Measurements from ENCODE around the gene OTC. TPM values are rescaled to one million over a fixed set of nuclear protein-coding genes. Genes with fewer than 3 reads are reported as not detected.

The OTC gene
- total RNA-seq (ENCODE audit: insufficient read depth, low replicate concordance): not detected

DNA sequence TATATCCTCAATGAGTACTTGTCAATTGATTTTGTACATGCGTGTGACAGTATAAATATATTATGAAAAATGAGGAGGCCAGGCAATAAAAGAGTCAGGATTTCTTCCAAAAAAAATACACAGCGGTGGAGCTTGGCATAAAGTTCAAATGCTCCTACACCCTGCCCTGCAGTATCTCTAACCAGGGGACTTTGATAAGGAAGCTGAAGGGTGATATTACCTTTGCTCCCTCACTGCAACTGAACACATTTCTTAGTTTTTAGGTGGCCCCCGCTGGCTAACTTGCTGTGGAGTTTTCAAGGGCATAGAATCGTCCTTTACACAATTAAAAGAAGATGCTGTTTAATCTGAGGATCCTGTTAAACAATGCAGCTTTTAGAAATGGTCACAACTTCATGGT lies at the start of gene OTC:
TSS of gene OTC (plus strand) at position 243 of the 400 bp plus-strand sequence. CDS start at position 336, 93 bp downstream.
- no peak for DNase-seq (ENCODE audit: low spot score)

DNA sequence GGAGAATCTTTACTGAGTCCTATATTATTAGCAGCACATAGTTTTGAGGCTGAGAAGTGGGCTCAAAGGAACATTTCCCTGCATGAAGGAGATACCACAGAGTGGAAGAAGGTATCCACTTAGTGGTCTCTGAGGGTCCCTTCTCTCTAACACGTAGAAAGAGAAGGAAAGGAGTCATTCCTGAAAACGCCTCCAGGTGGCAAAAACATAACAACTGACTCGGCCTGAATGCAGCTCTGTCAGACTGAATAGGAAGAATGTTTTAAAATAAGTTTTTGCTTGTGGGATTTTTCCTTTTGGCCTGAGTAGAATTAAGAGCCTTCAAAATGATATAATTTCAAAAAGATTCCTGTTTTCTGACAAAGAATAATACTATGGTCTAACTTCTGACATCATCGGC lies 48.4 kb upstream of the OTC start:
- no peak for DNase-seq (ENCODE audit: low spot score)

DNA sequence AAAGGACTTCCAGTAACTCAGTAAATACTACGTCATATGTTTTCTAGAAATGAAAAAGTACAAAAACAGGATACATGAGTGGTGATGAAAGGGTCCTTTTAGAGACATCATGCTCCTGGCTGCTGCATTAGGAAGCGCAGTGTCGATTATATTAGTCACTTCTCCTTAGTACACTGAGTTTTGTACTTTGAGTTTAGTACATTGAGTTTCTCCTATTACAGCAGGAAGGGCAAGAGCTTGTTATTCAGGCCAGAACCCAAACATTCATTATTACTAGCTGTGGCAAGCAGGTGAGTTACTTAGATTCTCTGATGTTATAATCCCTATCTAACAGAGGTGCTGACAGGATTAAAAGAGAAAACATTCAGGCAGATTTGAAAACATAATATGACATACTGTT lies 46.4 kb upstream of the OTC start:
- DNase-seq (ENCODE audit: low spot score): no peak

DNA sequence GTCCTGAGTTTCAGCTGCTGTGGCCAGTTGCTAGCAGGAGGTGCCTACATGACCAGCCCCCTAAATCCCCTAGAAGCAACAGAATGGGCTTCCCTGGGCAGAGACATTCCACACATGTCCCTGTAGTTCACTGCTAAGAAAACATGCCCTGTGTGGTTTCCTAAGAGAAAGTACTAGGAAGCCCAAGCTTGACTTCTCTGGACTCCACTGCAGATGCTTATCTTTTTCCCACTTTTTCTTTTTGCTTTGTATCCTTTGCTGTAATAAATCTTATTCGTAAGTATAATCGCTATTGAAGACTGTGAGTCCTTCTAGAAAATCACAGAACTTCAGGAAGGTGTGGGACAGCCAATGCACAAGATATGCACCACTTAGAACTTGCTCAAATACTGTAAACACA lies 40.7 kb upstream of the OTC start:
- DNase-seq (ENCODE audit: low spot score): no peak

DNA sequence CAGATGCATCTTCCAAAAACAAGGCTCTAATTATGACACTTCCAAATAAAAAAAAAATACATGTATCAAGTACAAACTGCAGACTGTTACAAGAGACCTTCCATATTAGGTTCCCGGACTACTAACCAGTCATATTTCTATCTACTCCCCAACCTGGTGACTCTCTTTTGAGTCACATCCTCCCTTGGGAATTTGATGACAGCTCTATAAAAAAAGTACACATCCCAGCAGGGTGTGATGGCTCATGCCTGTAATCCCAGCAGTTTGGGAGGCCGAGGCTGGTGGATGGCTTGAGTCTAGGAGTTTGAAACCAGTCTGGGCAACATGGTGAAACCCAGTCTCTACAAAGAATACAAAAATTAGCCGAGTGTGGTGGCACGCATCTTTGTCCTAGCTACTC lies 40.0 kb upstream of the OTC start:
- DNase-seq (ENCODE audit: low spot score): no peak

DNA sequence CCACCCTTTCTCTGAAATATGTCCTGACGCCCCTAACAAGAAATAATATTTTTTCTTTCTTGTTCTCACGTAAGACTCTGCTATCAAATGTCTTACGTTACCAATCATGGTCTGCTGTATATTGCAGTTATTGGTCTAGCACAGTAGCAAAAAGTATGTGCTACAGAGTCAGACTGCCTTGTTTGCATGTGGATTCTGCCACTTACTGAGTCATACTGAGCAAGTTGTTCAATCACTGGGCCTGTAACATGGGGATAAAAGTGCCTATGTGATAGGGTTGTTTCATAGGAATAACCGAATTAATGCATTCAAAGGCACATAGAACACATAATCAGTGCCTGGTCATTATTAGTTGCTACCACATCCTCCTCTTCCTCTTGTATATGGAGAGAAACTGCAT lies 39.2 kb upstream of the OTC start:
- no peak for DNase-seq (ENCODE audit: low spot score)

DNA sequence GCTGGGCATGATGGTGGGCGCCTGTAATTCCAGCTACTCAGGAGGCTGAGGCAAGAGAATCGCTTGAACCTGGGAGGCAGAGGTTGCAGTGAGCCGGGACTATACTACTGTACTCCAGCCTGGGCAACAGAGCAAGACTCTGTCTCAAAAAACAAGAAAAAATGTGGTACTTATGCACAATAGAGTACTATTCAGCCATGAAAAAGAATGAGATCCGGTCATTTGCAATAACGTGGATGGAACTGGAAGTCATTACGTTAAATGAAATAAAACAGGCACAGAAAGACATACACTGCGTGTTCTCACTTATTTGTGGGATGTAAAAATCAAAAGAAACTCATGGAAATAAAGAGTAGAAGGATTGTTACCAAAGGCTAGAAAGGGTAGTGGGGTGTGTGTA lies 37.2 kb upstream of the OTC start:
- DNase-seq (ENCODE audit: low spot score): no peak

DNA sequence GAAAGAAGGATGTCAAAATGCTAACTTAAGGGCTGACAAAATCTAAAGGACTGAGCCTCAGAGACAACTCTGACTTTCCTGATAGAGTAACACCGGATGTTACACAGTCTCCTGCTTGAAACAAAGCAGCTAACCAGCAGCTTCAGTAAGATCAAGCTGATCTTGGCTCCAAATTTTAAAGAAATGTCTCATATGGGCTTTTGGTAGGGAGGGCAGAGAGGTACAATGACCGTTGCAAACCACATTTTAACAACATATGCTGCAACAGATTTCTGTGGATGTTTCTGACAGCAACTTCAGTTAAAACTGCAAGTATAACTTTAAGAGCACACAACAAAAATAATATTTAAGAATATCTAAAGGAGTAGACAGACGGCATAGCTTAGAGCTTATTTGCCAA lies 34.2 kb upstream of the OTC start:
- DNase-seq (ENCODE audit: low spot score): no peak

DNA sequence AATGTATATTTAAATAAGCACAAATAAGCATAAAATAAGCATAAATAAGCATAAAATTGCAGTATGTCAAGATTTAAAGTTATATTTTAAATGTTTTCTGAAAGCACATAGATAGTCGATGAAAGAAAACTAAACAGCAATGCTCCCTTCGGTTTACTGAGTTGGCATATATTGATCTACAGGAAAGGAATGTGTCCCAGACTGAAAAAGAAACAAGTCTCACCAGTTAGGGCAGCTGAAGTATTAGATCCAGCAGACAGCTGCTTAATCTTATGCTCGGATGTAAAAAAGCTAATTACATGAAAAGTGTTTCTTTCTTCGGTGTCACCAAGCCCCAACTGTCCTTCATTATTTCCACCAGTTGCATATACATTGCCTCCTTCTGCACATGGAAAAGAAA lies 33.8 kb upstream of the OTC start:
- DNase-seq (ENCODE audit: low spot score): no peak

DNA sequence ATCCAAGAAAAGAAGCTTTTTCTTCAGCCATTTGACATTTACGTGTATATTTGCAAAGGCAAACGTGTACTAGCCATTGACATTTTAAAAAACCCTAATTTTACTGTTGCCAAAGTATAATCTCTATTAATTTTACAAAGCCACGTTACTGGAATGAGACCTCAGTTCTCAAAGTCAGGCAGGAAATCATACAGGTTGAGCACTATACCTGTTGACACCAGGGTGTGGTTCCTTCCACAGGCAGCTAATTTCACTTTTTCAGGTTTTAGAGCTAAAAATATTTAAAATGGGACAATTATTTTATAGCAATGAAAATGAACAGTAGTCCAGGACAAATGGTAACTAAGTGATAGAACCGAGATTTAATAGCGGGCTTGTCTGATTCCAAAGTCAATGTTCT lies 31.6 kb upstream of the OTC start:
- DNase-seq (ENCODE audit: low spot score): no peak

DNA sequence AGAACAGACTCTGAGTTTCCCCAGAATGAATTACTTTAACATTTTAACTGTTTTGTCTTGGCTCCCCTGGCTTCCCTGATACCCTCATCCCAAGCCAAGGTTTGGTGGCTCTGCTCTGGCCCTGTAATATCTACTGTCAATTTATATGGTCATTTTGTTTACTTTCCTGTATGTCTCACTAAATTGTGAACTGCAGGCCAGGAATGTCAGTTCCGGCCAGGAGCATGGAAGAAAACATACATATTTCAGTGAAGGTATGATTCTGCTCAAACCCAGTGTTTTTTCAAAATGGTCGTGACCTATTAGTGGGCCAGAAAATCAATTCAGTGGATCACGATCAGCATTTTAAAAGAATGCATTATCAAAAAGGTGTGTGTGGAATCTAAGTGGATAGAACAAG lies 26.3 kb upstream of the OTC start:
- DNase-seq (ENCODE audit: low spot score): no peak

DNA sequence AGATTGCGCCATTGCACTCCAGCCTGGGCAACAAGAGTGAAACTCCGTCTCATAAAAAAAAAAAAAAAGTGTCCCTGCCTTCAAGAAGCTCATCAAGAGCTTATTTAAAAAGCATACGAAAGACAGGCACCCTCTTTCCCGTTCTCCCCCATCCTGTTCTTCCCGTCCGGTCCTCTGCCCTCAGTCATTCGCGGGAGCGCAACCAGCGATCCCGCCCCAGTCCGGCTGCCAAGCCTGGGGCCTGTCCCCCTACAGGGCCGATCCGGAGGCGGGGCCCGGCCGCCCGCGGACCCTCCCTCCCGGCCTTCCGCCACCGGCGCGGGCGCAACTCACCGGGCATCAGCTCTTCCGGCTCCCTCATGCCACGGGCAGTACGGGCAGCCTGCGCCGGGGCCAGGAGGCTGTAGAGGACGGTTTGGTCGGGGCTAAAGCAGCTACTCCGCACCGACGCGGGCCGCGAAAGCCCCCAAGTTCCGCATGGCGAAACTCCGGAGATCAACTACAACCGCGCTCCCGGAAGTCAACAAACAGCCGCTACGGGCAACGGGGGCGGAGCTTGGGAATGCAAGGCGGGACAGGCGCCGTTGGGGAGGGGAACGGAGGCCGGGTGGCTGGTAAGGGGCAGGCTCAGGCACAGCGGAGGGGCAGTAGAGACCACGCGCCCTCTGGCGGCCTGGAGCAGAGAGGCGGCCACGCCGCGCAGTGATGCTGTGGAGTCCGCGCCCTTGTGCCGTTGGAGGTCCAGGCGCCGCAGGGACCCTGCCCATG lies 25.2 kb upstream of the OTC start, which contains the start of gene RPGR:
TSS of gene RPGR (minus strand) at position 503 of the 768 bp plus-strand sequence. CDS start at position 361, 142 bp downstream.
- DNase-seq (ENCODE audit: low spot score): peak; percentile 95

DNA sequence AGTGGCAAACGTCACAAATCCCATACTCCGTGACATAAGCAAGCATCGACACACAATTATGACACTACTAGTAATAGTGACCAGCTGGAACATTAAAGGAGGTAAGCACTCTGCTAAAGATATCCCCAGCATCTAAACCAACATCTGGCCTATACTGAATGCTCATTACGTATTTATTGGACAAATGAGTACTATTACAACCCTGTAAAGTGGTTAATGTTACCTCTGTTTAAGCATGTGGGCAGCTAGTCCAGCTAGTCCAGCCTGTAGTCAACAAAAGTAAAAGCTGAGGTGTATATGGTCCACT lies 24.7 kb upstream of the OTC start:
- no peak for DNase-seq (ENCODE audit: low spot score)

DNA sequence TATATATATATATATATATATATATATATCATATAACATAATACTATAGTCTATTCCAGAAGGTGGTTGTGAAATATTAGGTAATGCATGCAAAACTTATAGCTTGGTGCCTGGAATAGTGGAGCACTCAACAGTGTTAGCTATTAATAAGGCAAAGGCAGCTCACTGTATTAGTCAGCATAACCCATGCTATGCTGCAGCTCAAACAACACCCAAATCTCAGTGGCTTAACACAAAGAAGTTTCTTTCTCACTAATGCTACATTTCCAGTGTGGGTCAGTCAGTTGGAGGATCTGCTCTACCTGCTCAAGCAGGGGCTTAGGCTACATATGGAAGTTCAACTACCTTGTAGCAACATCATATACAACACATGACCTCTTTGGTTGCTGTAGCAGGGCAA lies 19.9 kb upstream of the OTC start:
- no peak for DNase-seq (ENCODE audit: low spot score)

DNA sequence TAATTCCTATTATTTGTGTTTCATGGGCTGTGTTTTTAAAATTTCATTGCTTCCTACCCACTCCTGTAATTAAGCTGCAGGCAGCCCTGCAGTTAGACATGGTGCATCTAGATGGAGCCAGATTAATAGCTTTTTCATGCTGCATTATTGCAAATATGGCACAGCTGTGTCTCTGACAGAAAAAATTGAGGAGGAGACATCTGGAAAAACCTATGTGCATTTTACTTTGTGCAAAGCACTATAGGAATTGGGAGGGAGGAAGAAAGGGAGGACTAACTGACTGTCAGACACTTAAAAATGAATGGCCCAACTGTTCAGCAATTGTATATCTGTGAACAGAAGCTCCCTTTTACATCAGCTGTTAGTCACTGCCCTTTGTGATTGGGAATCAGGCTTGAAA lies 17.0 kb upstream of the OTC start:
- DNase-seq (ENCODE audit: low spot score): no peak

DNA sequence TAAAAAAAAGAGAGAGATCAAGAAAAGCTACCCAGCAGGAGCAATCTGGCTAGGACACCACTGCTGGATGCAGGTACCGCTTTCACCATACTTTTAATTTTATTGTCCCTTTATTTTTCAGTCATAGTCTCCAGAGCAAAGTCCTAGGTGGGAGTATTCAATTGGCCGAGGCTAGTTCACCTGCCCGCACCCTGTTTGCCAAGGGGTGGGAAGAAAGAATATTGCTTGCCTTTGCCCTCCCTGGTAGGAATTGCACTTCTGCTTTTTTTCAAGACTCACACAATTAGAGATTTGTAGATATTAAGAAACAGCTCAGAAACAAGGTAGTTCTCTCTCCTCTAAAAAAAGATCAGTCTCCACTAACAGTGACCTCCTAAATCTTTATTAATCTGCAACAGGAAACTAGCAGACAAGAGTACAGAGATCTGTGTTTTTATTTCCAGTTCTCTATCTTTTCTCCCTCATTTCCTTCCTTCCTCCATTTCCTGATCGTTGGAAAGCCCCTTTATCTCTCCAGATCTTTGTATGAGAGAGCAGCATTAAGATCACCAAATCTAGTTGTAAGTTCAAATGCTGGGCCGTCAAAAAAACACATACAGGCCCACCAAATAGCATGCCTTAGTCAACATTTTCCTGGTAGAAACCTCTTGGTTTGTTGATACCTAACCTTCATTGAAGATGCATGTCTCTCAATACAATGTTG lies 15.7 kb upstream of the OTC start:
- DNase-seq (ENCODE audit: low spot score): no peak

DNA sequence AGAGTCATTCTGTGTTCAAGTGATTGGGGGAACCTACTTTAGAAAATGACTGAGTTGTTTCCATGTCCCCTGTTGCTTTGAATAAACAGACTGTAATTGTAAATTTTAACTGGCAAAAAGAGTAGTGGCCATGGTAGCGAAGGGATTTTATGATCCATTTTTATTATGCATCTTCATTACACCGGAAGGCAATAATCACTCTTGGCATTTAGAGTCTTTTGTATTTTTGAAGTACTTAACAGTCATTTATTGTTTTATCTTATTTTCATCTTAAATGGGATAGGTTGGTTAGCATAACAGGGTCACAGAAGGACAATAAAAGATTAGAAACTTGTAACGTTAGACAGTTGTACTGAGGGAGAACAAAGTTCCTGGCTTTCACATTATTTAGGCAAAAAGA lies 11.0 kb upstream of the OTC start:
- no peak for DNase-seq (ENCODE audit: low spot score)

DNA sequence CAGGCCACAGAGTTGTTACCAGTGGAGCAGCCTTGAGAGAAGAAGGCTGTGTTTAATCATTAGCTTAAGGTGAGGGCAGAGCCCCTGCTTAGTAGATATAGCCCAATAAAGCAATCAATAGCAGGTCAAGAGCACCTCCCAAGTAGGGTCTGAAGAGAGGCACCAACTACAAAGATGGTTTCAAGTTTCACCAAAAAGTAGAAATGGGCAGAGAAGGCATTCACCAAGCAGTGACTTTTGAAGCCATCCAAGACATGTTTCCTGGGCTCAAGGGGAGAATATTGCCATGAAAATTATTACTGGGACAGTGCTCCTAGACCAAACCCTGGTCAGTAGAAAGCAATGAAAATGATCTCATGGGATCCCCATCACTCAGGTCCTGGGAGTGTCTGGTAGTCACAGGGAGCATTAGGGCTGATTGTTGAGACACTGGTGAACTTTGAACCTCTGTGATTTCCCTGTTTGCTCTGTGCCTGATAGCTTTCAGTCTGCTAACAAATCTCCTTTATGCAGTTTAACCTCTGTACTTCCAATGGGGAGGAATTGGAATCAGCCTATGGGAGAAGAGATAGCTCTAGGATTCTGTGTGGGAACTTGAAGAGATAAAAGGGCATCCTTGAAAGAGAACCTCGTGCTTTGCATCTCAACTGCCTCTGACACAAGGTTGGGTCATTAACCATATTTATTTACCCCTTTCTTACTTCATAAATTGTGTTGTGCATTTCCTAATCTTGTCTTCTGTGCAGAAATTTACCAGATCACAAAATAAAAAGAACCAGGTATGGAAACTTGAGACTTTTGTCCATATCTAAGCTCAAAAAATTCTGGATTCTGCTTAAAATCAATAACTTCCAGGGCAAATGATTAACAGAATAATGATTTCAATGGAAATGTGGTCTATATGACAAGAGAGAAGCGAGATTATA lies 9.3 kb upstream of the OTC start:
- no peak for DNase-seq (ENCODE audit: low spot score)

DNA sequence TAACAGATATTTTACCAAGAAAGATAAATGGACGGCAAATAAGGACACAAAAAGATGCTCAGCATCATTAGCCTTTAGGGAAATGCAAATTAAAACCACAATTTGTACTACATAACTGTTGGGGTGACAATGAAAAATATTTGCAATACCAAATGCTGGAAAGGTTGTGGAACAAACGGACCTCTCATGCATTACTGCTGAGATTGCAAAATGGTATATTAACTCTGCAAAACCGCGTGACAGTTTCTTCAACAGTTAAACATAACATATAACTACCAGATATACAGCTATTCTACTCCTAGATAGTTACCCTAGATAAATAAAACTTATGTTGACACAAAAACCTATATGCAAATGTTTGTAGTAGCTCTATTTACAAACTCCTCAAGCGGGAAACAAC lies 6.3 kb upstream of the OTC start:
- DNase-seq (ENCODE audit: low spot score): no peak

DNA sequence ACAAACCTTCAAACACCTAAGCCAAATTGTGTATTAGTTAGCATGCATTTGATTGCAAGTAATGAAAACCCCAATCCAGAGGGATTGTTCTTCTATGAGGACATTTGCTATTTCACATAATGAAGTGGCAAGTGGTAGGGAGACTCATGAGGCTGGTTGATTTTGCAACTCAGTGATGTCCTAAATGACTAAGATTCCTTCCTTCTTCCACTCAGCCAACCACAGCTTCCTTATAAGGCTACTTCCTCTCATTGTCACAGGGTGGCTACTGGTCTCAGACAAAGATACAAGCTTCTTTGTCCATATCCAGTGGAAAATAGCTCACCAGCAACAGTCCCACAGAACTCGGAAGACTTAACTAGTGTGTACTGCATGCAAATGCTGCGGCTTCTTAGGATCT lies 5.3 kb upstream of the OTC start:
- no peak for DNase-seq (ENCODE audit: low spot score)

DNA sequence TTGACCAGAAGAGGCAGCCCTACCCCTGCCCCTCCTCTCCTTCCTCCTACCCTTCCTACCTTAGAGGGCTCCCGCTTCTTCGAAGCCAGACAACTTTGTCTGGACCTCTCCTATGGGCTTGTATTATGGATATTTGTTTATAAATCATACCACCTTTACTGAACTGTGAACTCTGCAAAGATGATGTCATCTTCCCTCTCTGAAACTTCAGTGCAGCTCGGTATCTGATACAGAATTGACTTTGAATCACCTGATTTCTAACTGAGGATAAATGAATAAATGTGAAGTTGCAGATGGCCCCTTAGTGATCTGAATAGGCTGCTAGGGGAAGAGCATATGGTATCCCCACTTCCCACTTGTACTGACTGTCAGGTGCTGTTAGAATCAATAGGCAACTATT lies 1.1 kb upstream of the OTC start:
- no peak for DNase-seq (ENCODE audit: low spot score)

DNA sequence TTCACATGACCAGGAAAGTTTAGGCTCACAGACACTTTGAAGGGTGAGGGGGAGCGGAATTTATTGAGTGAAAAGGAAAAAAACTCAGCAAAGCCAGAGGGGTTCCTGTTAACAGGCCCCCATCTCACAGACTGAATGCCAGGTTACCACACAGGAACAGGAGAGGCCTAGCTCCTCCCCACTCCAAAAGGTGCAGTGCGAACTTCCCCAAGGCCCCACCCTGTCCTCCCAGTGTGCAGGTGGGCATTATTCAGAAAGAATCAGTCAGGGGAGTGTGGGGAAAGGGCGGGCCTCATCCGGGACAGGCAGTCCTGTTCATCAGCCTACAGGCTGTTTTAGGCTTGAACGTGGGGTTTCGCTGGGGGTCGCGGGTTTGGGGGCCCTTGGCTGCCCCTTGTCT lies 4.0 kb downstream of the OTC start:
- DNase-seq (ENCODE audit: low spot score): no peak

Data from umbilical cord (tissue), 2 donors.